HT1080 (cell line): ENCODE results near the gene SMTN. TPM values are rescaled to one million over a fixed set of nuclear protein-coding genes. Genes with fewer than 3 reads are reported as not detected.

Experiments
- DNase-seq: peaks from one replicate; pipeline ENCODE4 v3.0.0-alpha.2; 2015; ENCODE audit warnings: low read depth
- total RNA-seq: library from RNA; depleted of rRNA; stranded (reverse); fragments of >200 nt; shearing (Covaris generic); gene quantifications from 2 replicates; pipeline ENCODE4 v1.2.3, GENCODE V29; 2014

The SMTN gene
- total RNA-seq, 1 experiment from 2014 or later, result 96.3 TPM

DNA sequence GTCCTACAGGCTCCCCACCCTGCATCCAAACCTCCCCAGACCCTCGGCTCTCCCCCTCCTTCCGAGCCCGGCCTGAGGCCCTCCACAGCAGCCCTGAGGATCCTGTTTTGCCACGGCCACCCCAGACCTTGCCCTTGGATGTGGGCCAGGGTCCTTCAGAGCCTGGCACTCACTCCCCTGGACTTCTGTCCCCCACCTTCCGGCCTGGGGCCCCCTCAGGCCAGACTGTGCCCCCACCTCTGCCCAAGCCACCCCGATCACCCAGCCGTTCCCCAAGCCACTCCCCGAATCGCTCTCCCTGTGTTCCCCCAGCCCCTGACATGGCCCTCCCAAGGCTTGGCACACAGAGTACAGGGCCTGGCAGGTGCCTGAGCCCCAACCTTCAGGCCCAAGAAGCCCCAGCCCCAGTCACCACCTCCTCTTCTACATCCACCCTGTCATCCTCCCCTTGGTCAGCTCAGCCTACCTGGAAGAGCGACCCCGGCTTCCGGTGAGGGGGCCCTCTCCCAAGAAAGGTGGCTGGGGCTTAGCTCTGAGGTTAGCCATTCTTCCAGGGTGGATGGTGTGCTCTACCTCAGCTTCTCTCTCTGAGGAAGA is 44.5 kb downstream of the SMTN start:
- DNase-seq, result no peak

GRCh38 chr22:31126128-31126868 is 45.2 kb downstream of the SMTN start:
- no peak for DNase-seq

DNA sequence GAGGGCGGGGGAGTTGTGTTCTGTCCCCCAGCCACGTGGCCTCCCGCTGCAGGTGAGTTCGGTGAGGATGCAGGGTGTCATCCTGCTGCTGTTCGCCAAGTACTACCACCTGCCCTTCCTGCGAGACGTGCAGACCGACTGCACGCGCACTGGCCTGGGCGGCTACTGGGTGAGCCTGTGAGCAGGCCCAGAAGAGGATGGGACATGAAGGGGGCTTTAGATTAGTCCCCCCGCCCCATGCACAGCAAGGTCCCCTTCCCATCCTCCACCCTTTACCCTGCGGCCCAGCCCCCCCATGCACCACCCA is 45.7 kb downstream of the SMTN start:
- DNase-seq, result no peak

DNA sequence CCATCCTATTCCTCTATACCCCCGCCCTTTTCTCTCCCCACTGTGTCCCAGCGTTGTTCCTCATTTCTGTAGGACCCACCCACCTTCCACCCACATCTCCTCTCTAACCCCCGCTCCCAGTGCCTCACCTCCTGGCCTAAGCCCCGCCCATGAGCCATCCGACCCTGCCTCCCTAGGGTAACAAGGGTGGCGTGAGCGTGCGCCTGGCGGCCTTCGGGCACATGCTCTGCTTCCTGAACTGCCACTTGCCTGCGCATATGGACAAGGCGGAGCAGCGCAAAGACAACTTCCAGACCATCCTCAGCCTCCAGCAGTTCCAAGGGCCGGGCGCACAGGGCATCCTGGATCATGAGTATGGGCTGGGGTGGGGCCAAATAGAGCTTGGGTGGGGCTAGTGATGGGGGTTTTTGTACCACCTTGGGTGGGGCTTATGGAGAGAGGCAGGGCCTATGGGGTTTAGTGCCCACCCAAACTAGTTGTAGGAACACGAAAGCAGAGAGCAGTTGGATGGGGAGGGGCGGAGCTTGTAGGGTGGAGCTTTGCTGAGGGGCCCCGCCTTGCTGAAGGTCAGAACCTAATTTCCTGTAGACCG is 46.2 kb downstream of the SMTN start:
- DNase-seq, result no peak

DNA sequence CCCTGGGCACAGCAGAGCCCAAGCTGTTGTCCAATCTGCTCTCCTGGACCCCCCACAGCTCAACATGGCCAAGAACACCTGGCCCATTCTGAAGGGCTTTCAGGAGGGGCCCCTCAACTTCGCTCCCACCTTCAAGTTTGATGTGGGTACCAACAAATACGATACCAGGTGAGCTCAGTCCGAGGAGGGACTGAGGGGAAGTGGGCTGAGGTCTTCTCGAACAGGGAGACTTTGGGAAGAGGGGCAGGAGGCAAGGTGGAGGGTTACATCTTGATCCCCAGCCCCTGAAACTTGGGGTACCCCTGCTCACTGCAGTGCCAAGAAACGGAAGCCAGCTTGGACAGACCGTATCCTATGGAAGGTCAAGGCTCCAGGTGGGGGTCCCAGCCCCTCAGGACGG is 47.0 kb downstream of the SMTN start:
- no peak for DNase-seq

DNA sequence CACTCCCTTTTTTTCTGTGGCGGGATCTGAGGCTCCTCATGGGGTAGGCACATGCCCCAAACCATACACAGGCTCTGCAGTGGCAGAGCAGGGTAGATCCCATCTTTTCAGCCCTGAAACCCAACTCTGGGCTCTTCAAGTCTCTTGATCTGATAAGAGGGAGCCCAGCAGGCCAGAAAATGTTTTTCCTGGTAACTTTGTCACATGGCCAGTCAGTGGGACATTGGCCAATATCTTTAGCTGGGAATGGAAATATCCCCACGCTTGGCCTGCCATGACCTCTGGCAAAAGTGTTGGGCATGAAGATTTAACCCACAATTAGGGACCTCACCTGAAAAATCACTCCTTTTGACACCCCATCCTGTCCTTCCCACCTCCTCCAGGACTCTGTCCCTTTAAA is 49.8 kb downstream of the SMTN start:
- DNase-seq, result no peak

DNA sequence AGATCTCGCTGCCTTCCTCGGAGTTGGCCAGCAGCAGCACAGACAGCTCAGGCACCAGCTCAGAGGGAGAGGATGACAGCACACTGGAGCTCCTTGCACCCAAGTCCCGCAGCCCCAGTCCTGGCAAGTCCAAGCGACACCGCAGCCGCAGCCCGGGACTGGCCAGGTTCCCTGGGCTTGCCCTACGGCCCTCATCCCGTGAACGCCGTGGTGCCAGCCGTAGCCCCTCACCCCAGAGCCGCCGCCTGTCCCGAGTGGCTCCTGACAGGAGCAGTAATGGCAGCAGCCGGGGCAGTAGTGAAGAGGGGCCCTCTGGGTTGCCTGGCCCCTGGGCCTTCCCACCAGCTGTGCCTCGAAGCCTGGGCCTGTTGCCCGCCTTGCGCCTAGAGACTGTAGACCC is 52.8 kb downstream of the SMTN start:
- no peak for DNase-seq

- no peak for DNase-seq
Measured at GRCh38 chr22:31134688-31135087, 53.6 kb downstream of the SMTN start.

GRCh38 chr22:31135706-31136105 is 54.6 kb downstream of the SMTN start:
- no peak for DNase-seq

GRCh38 chr22:31136155-31136554 is 55.0 kb downstream of the SMTN start:
- no peak for DNase-seq

- no peak for DNase-seq
Measured at GRCh38 chr22:31136711-31137110, 55.6 kb downstream of the SMTN start.

GRCh38 chr22:31137721-31138120 is 56.6 kb downstream of the SMTN start:
- no peak for DNase-seq

DNA sequence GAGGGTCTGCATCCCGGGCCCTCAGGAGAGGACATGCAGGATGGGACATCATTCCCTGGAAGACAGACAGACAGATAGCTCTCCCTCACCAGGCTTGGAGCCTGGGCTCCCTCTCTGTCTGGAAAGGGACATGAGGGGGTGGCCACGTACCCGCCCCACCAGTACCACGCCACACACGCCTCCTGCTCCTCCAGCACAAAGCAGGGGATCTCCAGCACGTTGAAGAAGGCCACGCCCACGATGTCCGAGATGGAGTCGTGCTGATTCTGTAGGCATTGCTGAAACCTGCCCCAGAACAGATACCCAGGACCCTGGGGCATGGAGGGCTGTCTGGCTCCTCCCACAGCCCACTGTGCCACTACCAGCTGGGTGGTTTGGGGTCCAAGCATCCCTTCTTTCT is 57.0 kb downstream of the SMTN start:
- no peak for DNase-seq

DNA sequence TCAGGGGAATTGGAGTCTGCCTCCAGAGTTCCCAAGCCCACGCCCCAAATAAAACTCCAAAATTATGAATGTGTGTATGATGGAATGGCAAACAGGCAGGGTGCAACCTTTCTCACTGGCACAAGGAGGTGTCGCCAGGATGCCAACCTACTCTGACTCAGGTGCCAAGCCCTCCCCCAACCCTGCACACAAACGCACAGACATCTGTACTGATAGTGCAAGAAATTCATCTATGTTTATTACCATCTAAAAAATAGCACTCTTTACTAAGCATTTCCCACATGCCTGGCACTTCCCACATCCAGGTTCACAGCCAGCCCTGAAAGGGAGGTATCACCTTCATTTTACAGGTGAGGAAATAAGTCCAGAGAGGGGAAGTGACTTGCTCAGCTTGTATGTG is 57.9 kb downstream of the SMTN start:
- DNase-seq, result no peak

DNA sequence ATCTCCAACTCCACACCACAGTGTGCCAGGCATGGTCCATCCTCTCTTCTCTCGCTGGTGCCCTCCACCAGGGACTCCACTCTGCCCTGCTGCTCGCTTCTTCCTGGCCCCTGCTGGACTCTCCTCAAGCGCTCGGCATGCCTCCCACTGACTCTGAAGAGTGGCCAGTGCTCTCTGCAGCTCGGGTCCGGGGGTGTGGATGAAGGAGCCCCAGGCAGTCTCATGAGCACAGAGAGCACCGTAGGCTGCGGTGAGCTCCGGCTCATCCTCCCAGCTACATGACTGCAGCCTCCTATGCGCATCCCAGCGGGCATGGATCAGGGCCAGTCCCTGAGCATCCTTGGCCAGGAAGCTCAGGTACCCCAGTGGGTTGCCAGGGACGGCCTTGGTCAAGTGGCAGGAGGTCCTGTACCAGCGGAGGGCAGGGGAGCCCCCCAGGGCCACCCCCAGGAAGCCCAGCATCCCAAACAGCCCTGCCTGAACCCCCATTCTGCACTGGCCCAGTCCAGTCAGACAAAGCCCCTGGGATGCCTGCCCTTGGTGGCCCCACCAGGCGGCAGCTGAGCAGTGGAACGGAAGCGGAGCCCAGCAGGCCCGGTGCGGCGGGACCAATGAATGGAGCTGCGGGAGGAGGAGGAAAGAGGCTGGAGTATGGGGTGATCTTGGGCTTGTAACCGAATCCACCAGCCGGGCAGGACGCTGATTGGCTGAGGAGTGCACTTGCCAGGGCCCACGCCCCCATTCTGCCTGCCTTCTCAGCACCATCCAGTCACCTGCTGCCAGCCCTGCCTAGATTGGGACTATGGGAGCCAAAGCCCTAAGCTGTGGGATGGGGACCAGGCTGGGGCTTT is 59.0 kb downstream of the SMTN start, which contains the start of gene PLA2G3:
Gene PLA2G3, minus strand, starts transcription at position 643 of the 851 bp plus-strand sequence. Its CDS starts 154 bp downstream, at position 489.
- DNase-seq, result peak; percentile 48

GRCh38 chr22:31140746-31141145 is 59.6 kb downstream of the SMTN start:
- DNase-seq, result no peak

DNA sequence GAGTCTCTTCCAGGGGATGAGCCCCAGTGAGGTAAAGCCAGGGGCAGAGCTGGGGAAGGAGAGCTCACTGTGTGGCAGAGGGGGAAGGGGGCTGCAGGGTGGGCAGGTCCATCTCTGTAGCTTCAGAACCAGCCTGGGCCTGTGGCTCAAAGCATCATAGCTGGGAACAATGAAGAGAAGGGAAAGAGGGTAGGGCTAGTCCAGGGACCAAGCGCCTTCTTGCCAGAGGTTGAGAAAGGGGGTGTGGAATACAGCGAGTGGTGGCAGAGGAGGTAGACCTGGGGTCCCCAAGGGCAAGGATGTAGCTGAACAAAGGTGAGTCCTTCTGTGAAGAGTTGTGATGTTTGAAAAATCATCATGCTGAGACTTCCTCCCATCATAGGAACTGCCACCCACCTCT is 60.4 kb downstream of the SMTN start:
- no peak for DNase-seq

- no peak for DNase-seq
Measured at GRCh38 chr22:31142285-31142684, 61.2 kb downstream of the SMTN start.

- no peak for DNase-seq
Measured at GRCh38 chr22:31143038-31143437, 61.9 kb downstream of the SMTN start.

- no peak for DNase-seq
Measured at GRCh38 chr22:31143537-31143936, 62.4 kb downstream of the SMTN start.

DNA sequence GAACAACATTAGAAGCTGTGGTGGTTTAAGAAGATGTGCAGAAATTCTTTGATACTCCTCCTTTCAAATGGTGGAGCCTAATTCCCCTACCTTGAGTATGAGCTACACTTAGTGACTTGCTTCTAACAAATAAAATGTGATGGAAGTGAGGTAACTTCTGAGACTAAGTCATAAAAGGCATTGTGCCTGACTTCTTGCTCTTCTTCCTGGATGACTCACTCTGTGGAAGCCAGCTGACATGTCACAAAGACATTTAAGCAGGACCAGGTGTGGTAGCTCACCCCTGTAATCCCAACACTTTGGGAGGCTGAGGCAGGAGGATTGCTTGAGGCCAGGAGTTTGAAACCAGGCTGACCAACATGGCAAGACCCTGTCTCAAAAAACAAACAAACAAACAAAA is 63.1 kb downstream of the SMTN start:
- peak; percentile 37 for DNase-seq

GRCh38 chr22:31148488-31148887 is 67.4 kb downstream of the SMTN start:
- DNase-seq, result no peak
